T follicular helper cell (primary cell): Measurements from ENCODE around the gene TEK.
"Not testable (repeated sequence)": the region's sequence is repeated elsewhere in the genome, so short reads cannot be mapped to it uniquely, and the experiment has no call there.

Source experiments
- DNase-seq: peaks from one replicate; pipeline ENCODE4 v3.0.0-alpha.2; 2020; ENCODE audit warnings: low read depth

The TEK gene

GRCh38 chr9:27227192-27227591 lies 118.2 kb downstream of the TEK start:
- no peak for DNase-seq

- DNase-seq = not testable (repeated sequence)
Observed at GRCh38 chr9:27239648-27240047, 130.6 kb downstream of the TEK start.

GRCh38 chr9:27247756-27248155 lies 138.7 kb downstream of the TEK start:
- DNase-seq = no peak

GRCh38 chr9:27248702-27249101 lies 139.7 kb downstream of the TEK start:
- no peak for DNase-seq

- DNase-seq = no peak
Observed at GRCh38 chr9:27258662-27259061, 149.6 kb downstream of the TEK start.

GRCh38 chr9:27260789-27261516 lies 151.9 kb downstream of the TEK start:
- DNase-seq = no peak

GRCh38 chr9:27261517-27262211 lies 152.6 kb downstream of the TEK start:
- no peak for DNase-seq

- DNase-seq = no peak
Observed at GRCh38 chr9:27272103-27272502, 163.1 kb downstream of the TEK start.

- DNase-seq = no peak
Observed at GRCh38 chr9:27273186-27273585, 164.2 kb downstream of the TEK start.

- DNase-seq = no peak
Observed at GRCh38 chr9:27276193-27277030, 167.4 kb downstream of the TEK start.

GRCh38 chr9:27278374-27278773 lies 169.3 kb downstream of the TEK start:
- DNase-seq = no peak

GRCh38 chr9:27279611-27280010 lies 170.6 kb downstream of the TEK start:
- DNase-seq = no peak
